MM.1S (cell line): ENCODE data around the gene C13orf46.

ENCODE experiments used
- CTCF ChIP-seq: fragments of 300-600 bp; sonication (generic); IDR thresholded peaks from 2 replicates; pipeline ENCODE4 v1.5.1; 2016; ENCODE audit warnings: antibody characterized with exemption, low read length, mixed read lengths
- EZH2 ChIP-seq: fragments of 300-600 bp; sonication (generic); optimal IDR thresholded peaks from 2 replicates; pipeline ENCODE3; 2017; ENCODE audit warnings: low read depth, mild to moderate bottlenecking, antibody characterized with exemption, low read length, mixed read lengths
- EZH2phosphoT487 ChIP-seq: fragments of 300-600 bp; sonication (generic); IDR thresholded peaks from 2 replicates; pipeline ENCODE4 v1.6.1; 2018; ENCODE audit warnings: antibody characterized with exemption, low read length

DNA sequence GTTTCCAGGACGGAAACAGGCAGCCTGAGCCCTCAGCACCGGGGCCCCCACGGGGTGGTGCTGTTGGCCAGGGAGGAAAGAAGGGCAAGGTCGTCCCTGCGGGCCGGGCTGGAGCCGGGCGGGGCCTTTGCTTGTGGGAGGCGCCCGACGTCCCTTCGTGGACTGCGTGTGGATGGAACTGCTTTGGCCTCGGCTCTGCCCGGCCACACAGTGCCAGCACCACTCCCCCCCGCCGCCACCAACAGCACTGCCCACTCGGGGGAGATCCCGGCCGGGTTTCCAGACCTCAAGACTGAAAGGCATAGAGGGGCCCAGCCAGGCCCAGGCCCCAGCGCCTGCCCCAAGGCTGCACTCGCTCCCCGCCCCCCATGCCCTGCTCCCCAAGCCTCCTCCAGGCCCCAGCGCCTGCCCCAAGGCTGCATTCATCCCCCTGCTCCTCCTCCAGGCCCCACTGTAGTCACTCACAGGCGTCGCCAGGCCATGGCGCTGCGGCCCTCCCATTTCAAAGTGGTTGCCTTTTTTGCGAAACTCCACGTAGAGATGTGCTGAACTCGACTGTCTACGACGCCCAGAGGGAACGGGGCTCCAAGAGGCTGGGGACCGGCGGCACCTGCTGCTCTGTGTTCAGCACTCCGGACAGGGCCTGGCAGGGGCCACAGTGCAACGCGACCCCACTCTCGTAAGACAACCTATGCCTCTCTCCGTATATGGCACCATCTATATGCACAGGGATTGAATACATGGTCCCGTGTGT, 22.5 kb downstream of the C13orf46 start:
- TF ChIP-seq CTCF (no peak), EZH2 (no peak), EZH2phosphoT487 (no peak)
